ENCODE measurements around the gene RAD51B. TPM values are rescaled to one million over a fixed set of nuclear protein-coding genes. Genes with fewer than 3 reads are reported as not detected.

Gene RAD51B
- total RNA-seq, 1 experiment from 2014 or later = 14.2 TPM

DNA sequence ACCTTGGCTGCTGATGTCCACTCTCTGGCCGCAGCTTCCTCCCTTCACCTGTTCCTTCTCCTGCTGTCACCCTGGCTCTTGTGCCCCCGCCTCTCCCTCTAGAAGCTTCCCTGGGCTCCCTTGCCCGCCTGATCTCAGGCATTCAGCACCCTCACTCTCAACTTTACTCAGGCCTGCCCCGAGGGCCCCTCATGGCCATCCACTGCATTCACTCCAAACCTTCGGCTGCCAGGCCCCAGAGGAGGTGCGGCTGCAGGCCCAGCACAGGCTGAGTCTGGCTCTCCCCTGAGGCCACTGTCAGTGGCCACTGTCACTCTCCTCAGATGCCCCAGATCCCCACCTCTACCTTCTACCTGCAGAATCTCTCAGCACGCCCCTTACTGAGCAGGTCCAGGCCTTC lies 789.4 kb downstream of the RAD51B start:
- ChIA-PET CTCF (interaction anchor here (1.3 kb wide), 1 partner anchor 51 kb away, joined by 3 read pairs; no protein-coding TSS in a partner anchor), POLR2A (no interaction called here)

DNA sequence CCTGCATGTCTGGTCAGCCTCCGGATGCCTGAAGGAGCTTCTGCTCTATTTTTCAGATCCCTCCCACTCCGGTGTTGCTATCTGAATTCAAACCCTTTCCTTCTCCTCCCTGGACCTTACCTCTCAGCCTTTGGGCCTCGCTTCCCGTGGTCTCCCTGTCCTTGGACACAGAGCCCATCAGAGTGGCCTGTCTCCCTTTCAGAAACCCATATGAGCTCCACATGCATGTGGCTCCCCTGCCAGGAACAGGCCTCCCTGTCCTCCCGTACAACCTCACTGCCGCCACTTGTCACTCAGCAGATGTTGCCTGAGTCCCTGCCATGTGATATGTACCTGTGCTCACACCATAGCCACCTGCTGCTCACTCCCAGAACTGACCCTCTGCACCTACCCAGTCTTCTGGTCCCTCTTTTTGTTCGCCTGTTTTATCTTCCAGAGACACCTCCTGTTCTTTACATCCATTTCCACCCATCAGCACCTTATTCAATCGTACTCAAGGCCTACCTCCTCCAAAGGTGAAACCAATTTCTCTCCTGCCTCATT lies 790.7 kb downstream of the RAD51B start:
- Mint-ChIP-seq H3K4me1 (peaks cover 32% of the 10 kb centered on the region), H3K4me3 (no peak overlapping the region), H3K9me3 (peaks cover 20% of the 10 kb centered on the region), H3K27me3 (ENCODE audit: low read depth) (no peaks in the 10 kb centered on the region), H3K27ac (no peak overlapping the region), H3K36me3 (peaks cover 9% of the 10 kb centered on the region; the same call in 1 of the 2 replicates)
- TF ChIP-seq ESRRA (CRISPR knock-in tag; IDR thresholded peaks at IDR 0.05; ENCODE audit: borderline replicate concordance) = no peak
- TF ChIP-seq, protein P1, sequence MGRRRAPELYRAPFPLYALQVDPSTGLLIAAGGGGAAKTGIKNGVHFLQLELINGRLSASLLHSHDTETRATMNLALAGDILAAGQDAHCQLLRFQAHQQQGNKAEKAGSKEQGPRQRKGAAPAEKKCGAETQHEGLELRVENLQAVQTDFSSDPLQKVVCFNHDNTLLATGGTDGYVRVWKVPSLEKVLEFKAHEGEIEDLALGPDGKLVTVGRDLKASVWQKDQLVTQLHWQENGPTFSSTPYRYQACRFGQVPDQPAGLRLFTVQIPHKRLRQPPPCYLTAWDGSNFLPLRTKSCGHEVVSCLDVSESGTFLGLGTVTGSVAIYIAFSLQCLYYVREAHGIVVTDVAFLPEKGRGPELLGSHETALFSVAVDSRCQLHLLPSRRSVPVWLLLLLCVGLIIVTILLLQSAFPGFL (CRISPR knock-in tag; IDR thresholded peaks at IDR 0.05; ENCODE audit: borderline replicate concordance) = no peak
- TF ChIP-seq NFATC4 (CRISPR knock-in tag; IDR thresholded peaks at IDR 0.05) = no peak
- no peak for TF ChIP-seq ZNF671 (CRISPR knock-in tag; IDR thresholded peaks at IDR 0.05)
- TF ChIP-seq, protein P2, sequence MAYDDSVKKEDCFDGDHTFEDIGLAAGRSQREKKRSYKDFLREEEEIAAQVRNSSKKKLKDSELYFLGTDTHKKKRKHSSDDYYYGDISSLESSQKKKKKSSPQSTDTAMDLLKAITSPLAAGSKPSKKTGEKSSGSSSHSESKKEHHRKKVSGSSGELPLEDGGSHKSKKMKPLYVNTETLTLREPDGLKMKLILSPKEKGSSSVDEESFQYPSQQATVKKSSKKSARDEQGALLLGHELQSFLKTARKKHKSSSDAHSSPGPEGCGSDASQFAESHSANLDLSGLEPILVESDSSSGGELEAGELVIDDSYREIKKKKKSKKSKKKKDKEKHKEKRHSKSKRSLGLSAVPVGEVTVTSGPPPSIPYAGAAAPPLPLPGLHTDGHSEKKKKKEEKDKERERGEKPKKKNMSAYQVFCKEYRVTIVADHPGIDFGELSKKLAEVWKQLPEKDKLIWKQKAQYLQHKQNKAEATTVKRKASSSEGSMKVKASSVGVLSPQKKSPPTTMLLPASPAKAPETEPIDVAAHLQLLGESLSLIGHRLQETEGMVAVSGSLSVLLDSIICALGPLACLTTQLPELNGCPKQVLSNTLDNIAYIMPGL (CRISPR knock-in tag; IDR thresholded peaks at IDR 0.05) = no peak
- no peak for TF ChIP-seq GABPB1 (CRISPR knock-in tag; IDR thresholded peaks at IDR 0.05)
- TF ChIP-seq ELF4 (CRISPR knock-in tag; IDR thresholded peaks at IDR 0.05; ENCODE audit: low read depth) = no peak
- no peak for TF ChIP-seq HMGA2 (CRISPR knock-in tag; IDR thresholded peaks at IDR 0.05)
- TF ChIP-seq, protein P3, sequence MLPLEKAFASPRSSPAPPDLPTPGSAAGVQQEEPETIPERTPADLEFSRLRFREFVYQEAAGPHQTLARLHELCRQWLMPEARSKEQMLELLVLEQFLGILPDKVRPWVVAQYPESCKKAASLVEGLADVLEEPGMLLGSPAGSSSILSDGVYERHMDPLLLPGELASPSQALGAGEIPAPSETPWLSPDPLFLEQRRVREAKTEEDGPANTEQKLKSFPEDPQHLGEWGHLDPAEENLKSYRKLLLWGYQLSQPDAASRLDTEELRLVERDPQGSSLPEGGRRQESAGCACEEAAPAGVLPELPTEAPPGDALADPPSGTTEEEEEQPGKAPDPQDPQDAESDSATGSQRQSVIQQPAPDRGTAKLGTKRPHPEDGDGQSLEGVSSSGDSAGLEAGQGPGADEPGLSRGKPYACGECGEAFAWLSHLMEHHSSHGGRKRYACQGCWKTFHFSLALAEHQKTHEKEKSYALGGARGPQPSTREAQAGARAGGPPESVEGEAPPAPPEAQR (CRISPR knock-in tag; IDR thresholded peaks at IDR 0.05) = no peak
- TF ChIP-seq ZNF121 (CRISPR knock-in tag; IDR thresholded peaks at IDR 0.05) = no peak
- TF ChIP-seq SOX15 (CRISPR knock-in tag; IDR thresholded peaks at IDR 0.05) = no peak
- TF ChIP-seq, protein P4, sequence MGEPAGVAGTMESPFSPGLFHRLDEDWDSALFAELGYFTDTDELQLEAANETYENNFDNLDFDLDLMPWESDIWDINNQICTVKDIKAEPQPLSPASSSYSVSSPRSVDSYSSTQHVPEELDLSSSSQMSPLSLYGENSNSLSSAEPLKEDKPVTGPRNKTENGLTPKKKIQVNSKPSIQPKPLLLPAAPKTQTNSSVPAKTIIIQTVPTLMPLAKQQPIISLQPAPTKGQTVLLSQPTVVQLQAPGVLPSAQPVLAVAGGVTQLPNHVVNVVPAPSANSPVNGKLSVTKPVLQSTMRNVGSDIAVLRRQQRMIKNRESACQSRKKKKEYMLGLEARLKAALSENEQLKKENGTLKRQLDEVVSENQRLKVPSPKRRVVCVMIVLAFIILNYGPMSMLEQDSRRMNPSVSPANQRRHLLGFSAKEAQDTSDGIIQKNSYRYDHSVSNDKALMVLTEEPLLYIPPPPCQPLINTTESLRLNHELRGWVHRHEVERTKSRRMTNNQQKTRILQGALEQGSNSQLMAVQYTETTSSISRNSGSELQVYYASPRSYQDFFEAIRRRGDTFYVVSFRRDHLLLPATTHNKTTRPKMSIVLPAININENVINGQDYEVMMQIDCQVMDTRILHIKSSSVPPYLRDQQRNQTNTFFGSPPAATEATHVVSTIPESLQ (CRISPR knock-in tag; IDR thresholded peaks at IDR 0.05) = no peak
- POLR2A ChIA-PET = no interaction called here
- DNase-seq (ENCODE audit: low spot score) (no peak), ATAC-seq (no peak)
- CTCF ChIA-PET = no interaction called here

More for the DNA sequence above, 789.4 kb downstream of the RAD51B start:
- H3K4me1 Mint-ChIP-seq = peaks cover 35% of the 10 kb centered on the region
- no peaks in the 10 kb centered on the region for H3K36me3 Mint-ChIP-seq
- H3K27me3 Mint-ChIP-seq (ENCODE audit: low read depth) = no peaks in the 10 kb centered on the region
- H3K27ac Mint-ChIP-seq = no peak overlapping the region
- DNase-seq (ENCODE audit: low spot score) (no peak), ATAC-seq (no peak)
- H3K4me3 Mint-ChIP-seq = no peak overlapping the region
- peaks cover 9% of the 10 kb centered on the region for H3K9me3 Mint-ChIP-seq
- TF ChIP-seq ETV6 (CRISPR knock-in tag; IDR thresholded peaks at IDR 0.05) (no peak), MXD4 (CRISPR knock-in tag; IDR thresholded peaks at IDR 0.05; ENCODE audit: borderline replicate concordance) (no peak)

DNA sequence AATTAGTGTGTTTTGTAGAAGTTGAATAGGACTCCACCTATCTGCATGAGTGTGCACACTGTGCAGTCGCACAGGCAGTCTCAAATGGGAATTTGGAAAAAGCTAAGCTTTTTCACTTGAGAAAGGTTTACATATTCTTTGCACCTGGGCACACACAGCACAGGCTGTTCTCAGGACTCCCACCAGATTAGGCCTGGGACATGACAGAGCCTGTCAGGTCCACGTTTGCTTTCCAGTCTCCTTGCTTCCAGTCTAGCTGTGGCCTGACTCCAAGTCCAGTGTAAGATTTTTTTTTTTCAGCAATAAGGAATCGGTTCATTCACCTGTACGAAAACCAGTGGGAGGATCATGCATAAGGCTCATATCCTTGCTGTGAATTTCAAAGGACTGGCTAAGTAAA lies 792.0 kb downstream of the RAD51B start:
- POLR2A ChIA-PET = no interaction called here
- ATAC-seq = no peak

More for the DNA sequence above, 792.0 kb downstream of the RAD51B start:
- H3K27ac Mint-ChIP-seq = no peak overlapping the region
- peaks cover 22% of the 10 kb centered on the region for H3K36me3 Mint-ChIP-seq
- H3K27me3 Mint-ChIP-seq (ENCODE audit: low read depth) = no peaks in the 10 kb centered on the region
- no peak overlapping the region for H3K4me3 Mint-ChIP-seq
- TF ChIP-seq FOXJ3 (CRISPR knock-in tag; IDR thresholded peaks at IDR 0.05; ENCODE audit: borderline replicate concordance) = no peak
- TF ChIP-seq, protein P5, sequence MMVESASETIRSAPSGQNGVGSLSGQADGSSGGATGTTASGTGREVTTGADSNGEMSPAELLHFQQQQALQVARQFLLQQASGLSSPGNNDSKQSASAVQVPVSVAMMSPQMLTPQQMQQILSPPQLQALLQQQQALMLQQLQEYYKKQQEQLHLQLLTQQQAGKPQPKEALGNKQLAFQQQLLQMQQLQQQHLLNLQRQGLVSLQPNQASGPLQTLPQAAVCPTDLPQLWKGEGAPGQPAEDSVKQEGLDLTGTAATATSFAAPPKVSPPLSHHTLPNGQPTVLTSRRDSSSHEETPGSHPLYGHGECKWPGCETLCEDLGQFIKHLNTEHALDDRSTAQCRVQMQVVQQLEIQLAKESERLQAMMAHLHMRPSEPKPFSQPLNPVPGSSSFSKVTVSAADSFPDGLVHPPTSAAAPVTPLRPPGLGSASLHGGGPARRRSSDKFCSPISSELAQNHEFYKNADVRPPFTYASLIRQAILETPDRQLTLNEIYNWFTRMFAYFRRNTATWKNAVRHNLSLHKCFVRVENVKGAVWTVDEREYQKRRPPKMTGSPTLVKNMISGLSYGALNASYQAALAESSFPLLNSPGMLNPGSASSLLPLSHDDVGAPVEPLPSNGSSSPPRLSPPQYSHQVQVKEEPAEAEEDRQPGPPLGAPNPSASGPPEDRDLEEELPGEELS (CRISPR knock-in tag; IDR thresholded peaks at IDR 0.05) = no peak
- TF ChIP-seq, protein P6, sequence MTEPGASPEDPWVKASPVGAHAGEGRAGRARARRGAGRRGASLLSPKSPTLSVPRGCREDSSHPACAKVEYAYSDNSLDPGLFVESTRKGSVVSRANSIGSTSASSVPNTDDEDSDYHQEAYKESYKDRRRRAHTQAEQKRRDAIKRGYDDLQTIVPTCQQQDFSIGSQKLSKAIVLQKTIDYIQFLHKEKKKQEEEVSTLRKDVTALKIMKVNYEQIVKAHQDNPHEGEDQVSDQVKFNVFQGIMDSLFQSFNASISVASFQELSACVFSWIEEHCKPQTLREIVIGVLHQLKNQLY (CRISPR knock-in tag; IDR thresholded peaks at IDR 0.05) = no peak
- TF ChIP-seq ESRRA (CRISPR knock-in tag; IDR thresholded peaks at IDR 0.05; ENCODE audit: borderline replicate concordance) = no peak
- TF ChIP-seq, protein P7, sequence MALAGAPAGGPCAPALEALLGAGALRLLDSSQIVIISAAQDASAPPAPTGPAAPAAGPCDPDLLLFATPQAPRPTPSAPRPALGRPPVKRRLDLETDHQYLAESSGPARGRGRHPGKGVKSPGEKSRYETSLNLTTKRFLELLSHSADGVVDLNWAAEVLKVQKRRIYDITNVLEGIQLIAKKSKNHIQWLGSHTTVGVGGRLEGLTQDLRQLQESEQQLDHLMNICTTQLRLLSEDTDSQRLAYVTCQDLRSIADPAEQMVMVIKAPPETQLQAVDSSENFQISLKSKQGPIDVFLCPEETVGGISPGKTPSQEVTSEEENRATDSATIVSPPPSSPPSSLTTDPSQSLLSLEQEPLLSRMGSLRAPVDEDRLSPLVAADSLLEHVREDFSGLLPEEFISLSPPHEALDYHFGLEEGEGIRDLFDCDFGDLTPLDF (CRISPR knock-in tag; IDR thresholded peaks at IDR 0.05) = no peak
- TF ChIP-seq, protein P3 (CRISPR knock-in tag; IDR thresholded peaks at IDR 0.05) = no peak
- H3K4me1 Mint-ChIP-seq = peaks cover 27% of the 10 kb centered on the region
- no peak for DNase-seq (ENCODE audit: low spot score)
- peaks cover 25% of the 10 kb centered on the region for H3K9me3 Mint-ChIP-seq
- CTCF ChIA-PET = interaction anchor here (1.3 kb wide), 1 partner anchor 13 kb away, joined by 3 read pairs; no protein-coding TSS in a partner anchor
